Mesodermal cell (in vitro differentiated cells): ENCODE results near the gene RAD50.
"Not testable (repeated sequence)": the region's sequence is repeated elsewhere in the genome, so short reads cannot be mapped to it uniquely, and the experiment has no call there.

Experiments used
- H3K27ac ChIP-seq: 2 replicates; pipeline ENCODE4 v1.7.0; 2013; ENCODE audit warnings: mild to moderate bottlenecking, low read depth, low read length, moderate library complexity; ENCODE audit not compliant: severe bottlenecking
- H3K36me3 ChIP-seq: 2 replicates; pipeline ENCODE4 v1.7.1; 2013; ENCODE audit warnings: mild to moderate bottlenecking, low read length, moderate library complexity; ENCODE audit not compliant: control insufficient read depth, insufficient read depth
- H3K4me1 ChIP-seq: one replicate; pipeline ENCODE4 v1.7.1; 2013; ENCODE audit warnings: mild to moderate bottlenecking, low read length; ENCODE audit not compliant: insufficient read depth, control insufficient read depth, poor library complexity, severe bottlenecking
- H3K4me3 ChIP-seq: 2 replicates; pipeline ENCODE4 v1.7.0; 2013; ENCODE audit warnings: low read length, control low read depth, mild to moderate bottlenecking; ENCODE audit not compliant: insufficient read depth, poor library complexity, severe bottlenecking; ENCODE audit errors: extremely low read depth
- H3K9me3 ChIP-seq: 2 replicates; pipeline ENCODE4 v1.7.1; 2013; ENCODE audit warnings: mild to moderate bottlenecking, low read length, moderate library complexity; ENCODE audit not compliant: control insufficient read depth
- WGBS, 2 experiments: methylation state at CpG; one replicate each; pipeline ENCODE4 v1.1.5; 2013; ENCODE audit warnings: missing lambda C conversion rate in 2 of 2; ENCODE audit not compliant: insufficient coverage in 2 of 2; 5-methylcytosine and 5-hydroxymethylcytosine counted together

The RAD50 gene

DNA sequence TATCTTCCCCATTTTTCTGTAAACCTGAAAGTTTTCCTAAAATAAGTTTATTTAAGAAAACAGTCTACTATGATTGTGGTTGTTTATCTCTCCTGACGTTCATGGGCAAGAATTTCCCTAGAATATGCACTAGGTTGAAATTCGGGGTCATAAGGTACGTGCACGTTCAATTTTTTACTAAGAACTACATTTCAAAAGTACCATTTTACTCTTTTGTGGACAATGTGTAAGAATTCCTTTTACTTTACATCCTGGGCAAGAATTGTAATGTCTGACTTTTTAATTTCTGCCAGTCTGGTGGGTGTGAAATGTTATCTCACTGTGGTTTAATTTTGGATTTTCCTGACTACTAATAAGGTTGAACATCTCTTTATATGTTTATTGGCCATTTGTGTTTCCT lies 25.8 kb upstream of the RAD50 start:
- Histone ChIP-seq H3K27ac (no peak overlapping the region), H3K9me3 (no peaks in the 10 kb centered on the region), H3K4me1 (no peaks in the 10 kb centered on the region), H3K36me3 (no peaks in the 10 kb centered on the region), H3K4me3 (no peak overlapping the region)
- 100% methylated on average over 1 of the region's 4 CpGs; no CpG with 5 or more reads in 1 of the 2 experiments for WGBS, 2 experiments

DNA sequence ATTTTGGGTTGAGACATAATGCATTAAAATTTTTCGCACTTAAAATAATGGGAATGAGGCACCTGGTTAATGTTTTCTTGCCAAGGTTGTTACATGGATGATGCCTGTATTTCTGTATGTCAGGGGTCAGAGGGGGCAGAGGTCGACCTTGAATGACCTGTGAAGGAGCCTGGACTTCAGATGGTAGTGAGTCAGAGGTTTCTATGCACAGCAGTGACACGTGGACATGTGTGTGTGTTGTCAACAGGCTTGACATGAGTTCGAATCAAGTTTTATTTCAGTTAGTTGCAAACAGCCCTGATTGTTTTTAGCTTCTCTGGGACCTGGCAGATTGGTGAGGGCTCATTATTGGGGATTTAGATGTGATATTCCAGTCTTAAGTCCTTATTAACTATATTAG lies 17.1 kb upstream of the RAD50 start:
- no peaks in the 10 kb centered on the region for H3K4me1 ChIP-seq
- H3K27ac ChIP-seq, result no peak overlapping the region
- H3K4me3 ChIP-seq, result no peak overlapping the region
- H3K9me3 ChIP-seq, result no peaks in the 10 kb centered on the region
- 86 to 96% methylated on average over 3 to 4 of the region's 4 CpGs for WGBS, 2 experiments
- no peaks in the 10 kb centered on the region for H3K36me3 ChIP-seq

DNA sequence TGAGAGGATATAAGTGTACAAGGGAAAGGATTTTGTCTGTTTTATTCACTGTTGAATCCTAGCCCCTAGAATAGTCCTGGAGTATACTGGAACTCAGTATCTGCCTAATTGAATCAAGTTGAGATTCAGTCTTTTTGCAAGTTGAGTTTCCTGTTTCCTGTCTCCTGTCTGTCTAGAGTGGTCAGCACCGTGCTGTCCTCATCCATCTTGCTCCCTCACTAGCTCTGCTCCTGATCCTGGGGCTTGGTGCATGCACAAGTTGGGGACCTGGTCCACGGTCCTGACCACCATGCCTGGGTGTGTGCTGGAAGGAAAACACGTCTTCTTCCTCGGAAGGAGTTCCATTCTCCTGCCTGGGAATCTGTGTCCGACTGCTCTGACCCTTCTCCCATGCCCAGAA lies 16.6 kb upstream of the RAD50 start:
- no peaks in the 10 kb centered on the region for H3K4me1 ChIP-seq
- no peak overlapping the region for H3K4me3 ChIP-seq
- H3K9me3 ChIP-seq, result no peaks in the 10 kb centered on the region
- WGBS, 2 experiments, result 87 to 94% methylated on average over 5 of the region's 5 CpGs
- H3K27ac ChIP-seq, result no peak overlapping the region
- no peaks in the 10 kb centered on the region for H3K36me3 ChIP-seq

DNA sequence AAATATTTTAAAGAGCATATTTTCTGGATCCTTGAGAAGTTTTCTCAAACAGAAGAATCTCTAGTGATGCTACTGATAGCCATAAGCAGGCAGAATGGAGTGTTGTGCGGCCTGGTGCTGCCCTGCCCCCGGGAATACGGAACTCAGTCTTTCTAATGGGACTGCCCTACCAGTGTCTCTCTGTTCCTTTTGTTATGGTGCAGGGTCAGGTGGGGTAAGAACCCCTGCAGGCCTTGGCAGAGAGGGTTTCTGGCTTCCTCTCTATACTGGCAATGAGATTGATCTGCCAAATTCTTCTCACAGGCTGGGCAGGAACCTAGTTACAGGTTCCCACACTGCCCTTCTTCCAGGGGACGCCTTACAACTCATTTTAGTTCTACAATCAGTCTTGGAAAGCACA lies 16.0 kb upstream of the RAD50 start:
- Histone ChIP-seq H3K4me1 (no peaks in the 10 kb centered on the region), H3K36me3 (no peaks in the 10 kb centered on the region), H3K27ac (no peak overlapping the region), H3K9me3 (no peaks in the 10 kb centered on the region), H3K4me3 (no peak overlapping the region)
- WGBS, 2 experiments, result 73% methylated on average over 4 of the region's 4 CpGs; no CpG with 5 or more reads in 1 of the 2 experiments

DNA sequence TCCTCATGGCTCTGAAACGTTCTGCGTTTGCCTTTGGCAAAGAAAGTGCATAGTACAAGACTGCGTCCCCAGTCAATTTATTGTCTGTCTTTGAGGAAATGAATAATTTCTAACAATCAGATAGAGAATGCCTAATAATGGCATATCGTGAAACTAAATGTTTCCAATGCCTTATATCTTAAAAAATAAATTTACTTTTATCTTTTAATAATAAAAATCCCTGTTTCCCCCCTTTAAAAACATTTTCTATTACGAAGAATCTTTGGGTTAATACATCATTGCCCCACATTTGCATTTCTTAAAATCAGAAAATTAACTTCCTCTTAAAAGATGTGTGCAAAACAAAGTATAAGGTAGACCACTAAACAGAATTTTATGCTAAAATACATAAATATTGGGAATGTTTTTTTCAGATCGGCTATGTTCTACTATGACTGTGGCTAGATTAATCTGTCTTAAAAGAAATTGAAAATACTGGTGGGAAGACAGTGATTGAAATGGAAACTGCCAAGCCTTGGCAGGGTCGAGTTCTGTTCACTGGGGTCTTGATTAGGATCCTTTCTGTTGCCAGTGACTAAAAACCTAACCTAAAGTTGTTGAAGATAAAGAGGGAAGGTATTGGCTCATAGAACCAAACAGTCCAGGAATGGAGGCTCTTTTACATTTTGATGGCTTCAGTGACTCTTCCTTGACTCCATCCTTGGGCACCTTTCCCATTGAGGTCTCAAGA lies 13.1 kb upstream of the RAD50 start, which contains the start of gene IL5:
Gene IL5 (minus strand): TSS at position 51 of the 730 bp plus-strand sequence. CDS start 44 bp downstream, at position 7.
- WGBS, 2 experiments, result 78 to 93% methylated on average over 2 to 3 of the region's 7 CpGs
- no peaks in the 10 kb centered on the region for H3K9me3 ChIP-seq
- no peak within 1 kb of the TSS for H3K27ac ChIP-seq
- H3K4me3 ChIP-seq, result no peak within 1 kb of the TSS
- H3K36me3 ChIP-seq, result no peaks in the 10 kb centered on the region
- no peaks in the 10 kb centered on the region for H3K4me1 ChIP-seq

DNA sequence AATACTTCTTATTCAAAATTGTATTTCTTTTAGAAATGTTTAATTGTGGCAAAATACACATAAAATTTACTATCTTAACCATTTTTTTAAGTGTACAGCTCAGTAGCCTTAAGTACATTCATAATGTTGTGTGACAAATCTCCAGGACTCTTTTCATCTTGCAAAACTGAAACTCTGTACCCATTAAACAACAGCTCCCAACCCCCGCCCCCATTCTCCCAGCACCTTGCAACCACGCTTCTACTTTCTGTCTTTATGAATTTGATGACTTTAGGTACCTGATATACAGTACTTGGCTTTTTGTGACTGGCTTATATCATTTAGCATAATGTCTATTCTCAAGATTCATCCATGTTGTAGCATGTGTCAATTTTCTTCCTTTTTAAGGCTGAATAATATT lies 10.7 kb upstream of the RAD50 start:
- no peaks in the 10 kb centered on the region for H3K4me1 ChIP-seq
- no peak overlapping the region for H3K4me3 ChIP-seq
- H3K36me3 ChIP-seq, result no peaks in the 10 kb centered on the region
- WGBS, 2 experiments, result no CpG with 5 or more reads among the region's 2 CpGs
- H3K9me3 ChIP-seq, result no peaks in the 10 kb centered on the region
- no peak overlapping the region for H3K27ac ChIP-seq

- Histone ChIP-seq H3K4me1 (no peaks in the 10 kb centered on the region), H3K36me3 (no peaks in the 10 kb centered on the region), H3K4me3 (no peak overlapping the region), H3K9me3 (no peaks in the 10 kb centered on the region), H3K27ac (no peak overlapping the region)
- 73 to 83% methylated on average over 1 to 2 of the region's 2 CpGs for WGBS, 2 experiments
These were observed 9.5 kb upstream of the RAD50 start for GRCh38 chr5:132547269-132547668.

DNA sequence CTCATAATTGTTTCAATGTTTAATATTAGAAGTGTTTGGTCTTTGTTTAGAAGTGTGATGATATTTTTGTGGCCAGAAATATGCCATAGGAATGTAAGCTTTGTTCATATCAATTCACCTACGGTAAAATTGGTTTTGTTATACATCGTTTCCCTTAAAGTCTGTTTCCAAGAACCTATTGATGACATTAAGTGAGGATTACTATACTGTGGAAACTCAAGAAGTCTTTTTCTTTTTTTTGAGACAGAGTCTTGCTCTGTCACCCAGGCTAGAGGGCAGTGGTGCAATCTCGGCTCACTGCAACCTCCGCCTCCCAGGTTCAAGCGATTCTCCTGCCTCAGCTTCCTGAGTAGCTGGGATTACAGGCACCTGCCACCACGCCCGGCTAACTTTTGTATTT lies 7.9 kb upstream of the RAD50 start:
- H3K9me3 ChIP-seq, H3K4me1 ChIP-seq, H3K36me3 ChIP-seq, H3K27ac ChIP-seq, H3K4me3 ChIP-seq: not testable (repeated sequence)
- WGBS, 2 experiments, result 95% methylated on average over 7 of the region's 7 CpGs; no CpG with 5 or more reads in 1 of the 2 experiments

DNA sequence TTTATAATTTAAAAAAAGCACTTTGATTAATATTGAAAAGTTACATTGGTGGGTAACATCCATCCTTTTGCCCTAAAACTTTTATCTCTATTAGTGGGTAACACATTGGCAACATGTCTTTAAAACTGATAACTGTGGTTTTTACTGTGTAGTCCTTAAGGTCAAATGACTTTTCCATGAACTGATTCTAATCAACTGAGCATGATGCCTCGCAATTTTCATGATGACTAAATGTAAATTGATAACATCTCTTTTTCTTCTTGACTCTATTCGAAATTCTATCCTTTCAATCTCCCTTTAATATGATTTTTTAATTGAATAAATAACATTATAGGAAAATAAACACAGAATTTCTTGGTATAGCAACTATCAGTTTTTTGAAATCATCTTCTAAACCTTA lies 7.2 kb upstream of the RAD50 start:
- H3K4me1 ChIP-seq, result no peaks in the 10 kb centered on the region
- H3K4me3 ChIP-seq, result no peak overlapping the region
- no peak overlapping the region for H3K27ac ChIP-seq
- no CpG with 5 or more reads among the region's 2 CpGs for WGBS, 2 experiments
- H3K9me3 ChIP-seq, result no peaks in the 10 kb centered on the region
- H3K36me3 ChIP-seq, result no peaks in the 10 kb centered on the region

DNA sequence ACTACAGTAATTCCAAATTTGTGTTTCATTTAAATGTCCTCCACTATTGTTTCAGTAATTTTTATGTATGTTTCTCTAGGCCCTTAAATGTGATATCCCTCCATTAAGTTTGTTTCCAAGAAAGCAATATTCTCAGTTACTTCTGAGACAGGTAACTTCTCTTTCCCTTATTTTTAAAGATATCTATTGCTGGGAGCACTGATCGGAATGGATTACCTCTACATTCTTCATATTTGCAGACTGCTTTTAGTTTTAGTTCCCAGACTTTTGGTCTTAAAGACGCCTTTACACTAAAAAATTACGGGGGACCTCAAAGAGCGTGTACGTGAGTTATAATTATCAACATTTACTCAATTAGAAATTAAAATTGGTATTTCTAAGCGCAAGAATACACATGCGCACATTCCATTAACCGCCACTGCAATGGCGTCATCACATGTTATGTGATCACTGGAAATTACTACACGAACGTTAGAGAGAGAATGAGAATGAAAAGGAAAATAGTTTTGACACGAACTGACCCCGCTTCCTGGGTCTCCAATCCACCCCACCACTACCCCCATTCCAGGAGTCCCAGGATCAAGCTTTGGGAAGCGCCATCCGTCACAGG lies 519 bp upstream of the RAD50 start:
- no peaks in the 10 kb centered on the region for H3K9me3 ChIP-seq
- H3K36me3 ChIP-seq, result peaks cover 14% of the 10 kb centered on the region
- WGBS, 2 experiments, result 72% methylated on average over 10 of the region's 15 CpGs; no CpG with 5 or more reads in 1 of the 2 experiments
- peaks cover 1% of the 10 kb centered on the region for H3K4me1 ChIP-seq
- H3K4me3 ChIP-seq, result peak overlapping the region; percentile 66
- H3K27ac ChIP-seq, result no peak overlapping the region
